Ramos (cell line): Measurements from ENCODE around the gene TMEM132C.

Experiments used
- in situ Hi-C: fragments of 300-500 bp; cut with MboI; formaldehyde crosslinking; loops from one replicate; pipeline ENCODE4 v1.14.3; 2022; ENCODE audit warnings: low sequenced_read_pairs; ENCODE audit not compliant: unreplicated experiment

Gene TMEM132C

DNA sequence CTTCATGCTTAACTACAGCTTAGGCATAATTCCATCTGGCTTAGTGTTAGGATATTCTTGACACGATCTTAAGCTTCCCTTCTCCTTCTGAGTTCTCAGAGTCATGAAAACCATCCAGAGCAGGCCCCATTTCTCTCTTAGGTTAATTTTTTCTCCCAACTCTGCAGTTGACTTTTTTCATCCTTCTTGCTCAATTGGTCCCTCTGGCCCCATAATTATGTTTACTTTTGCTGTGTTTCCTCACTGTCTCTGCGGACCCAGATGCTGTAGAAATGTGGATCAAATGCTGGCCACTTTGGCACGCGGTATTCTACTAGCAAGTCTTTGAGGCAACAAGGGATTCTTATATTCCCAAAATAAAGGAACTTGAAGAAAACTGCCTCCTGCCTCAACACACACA is 9.5 kb downstream of the TMEM132C start:
- in situ Hi-C loops = no loop called here

DNA sequence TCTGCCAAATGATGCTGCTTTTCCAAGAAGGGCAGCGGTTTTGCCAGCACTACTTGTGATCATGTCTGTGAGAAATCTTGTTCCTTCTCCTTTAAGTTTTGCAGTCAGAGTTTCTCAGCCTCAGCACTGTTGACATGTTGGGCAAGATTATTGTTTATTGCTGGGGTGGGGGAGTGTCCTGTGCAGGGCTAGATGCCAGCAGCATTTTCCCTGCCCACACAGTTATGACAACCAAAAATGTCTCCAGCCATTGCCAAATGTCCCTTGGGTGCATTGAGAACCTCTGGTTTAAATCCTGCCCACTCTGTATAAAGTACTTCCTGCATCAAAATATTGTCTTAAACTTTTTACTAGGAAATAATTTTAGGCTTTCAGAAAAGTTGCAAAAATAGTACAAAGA is 20.0 kb downstream of the TMEM132C start:
- in situ Hi-C loops = no loop called here

DNA sequence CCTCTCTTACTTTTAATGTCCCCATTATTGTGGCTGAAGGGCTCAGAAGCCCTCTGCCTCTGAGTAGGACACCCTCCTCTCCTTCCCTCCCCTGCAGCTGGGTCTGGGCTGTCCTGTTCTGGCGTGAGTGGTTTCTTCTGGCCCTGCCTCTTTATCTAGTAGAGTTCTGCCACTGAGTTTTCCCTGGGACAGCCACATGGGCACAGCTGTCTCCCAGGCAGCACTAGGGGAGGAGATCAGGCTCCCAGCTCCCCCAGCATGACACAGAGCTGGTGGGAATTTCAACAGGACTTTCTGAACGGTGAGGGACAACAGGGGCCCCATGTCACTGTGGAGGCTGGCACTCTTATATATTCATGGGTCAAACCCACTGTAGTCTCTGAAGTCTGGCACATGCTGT is 21.4 kb downstream of the TMEM132C start:
- in situ Hi-C loops = no loop called here

DNA sequence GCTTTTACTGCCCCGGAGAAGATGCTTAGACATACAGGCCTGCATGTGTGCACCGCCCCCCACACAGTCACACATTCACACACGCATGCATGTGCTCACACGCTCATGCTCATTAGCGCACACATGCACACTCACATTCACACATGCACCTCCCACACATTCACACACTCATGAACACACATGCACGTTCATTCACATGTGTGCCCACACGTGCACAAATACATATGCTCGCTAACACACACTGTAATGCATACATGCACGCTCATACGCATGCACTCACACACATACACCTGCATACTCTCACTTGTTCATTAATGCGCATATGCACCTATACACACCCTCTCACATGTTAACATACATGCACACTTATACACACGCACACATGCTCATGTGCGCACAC is 21.9 kb downstream of the TMEM132C start:
- in situ Hi-C loops = no loop called here

DNA sequence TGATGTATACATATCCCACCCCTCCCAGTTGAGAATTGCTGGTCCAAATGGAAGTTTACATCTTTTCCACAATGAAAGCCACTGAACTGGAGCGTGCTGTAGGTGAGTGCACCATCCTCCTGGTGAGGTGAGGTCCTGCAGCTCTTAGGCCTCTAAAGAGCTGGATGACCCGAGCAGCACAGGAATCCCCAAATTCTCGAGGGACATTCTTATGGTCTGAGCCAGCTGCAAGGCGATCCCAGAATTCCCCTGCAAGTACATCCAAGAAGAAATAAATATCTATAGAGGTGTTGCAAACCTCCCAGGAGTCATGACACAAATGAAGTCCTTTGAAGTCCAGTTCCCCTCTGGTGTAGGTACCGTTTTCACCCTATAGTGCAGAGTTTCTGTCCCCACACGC is 24.0 kb downstream of the TMEM132C start:
- in situ Hi-C loops = no loop called here

DNA sequence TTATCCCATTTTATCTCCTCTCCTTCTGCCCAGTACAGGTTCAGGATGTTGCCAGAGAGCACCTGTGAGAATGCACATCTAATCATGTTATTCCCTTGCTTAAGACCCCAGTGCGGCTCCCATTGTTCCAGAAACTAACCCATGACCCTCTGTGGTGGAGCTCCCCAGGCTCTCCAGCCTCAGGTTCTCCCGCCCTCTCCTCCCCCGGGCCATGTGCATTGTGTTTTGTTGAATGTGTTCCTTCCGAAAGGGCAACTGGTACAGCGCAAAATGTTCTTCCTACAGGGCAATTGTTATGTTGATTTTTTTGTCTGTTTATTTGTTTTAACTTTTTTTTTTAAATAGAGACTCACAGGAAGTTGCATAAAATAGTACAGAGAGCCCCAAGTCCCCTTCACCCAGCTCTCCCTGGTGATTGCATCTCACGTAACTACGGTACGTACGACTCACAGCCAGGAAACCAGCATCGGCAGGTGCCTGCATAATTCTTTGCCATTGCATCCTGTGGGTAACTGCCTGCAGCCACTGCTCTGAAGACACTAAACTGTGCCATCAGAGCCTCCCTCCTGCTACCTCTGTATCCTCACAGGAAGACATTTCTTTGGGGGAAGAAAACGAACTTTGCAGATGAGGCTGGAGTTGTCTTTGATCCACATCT is 31.2 kb downstream of the TMEM132C start:
- in situ Hi-C loops = no loop called here

DNA sequence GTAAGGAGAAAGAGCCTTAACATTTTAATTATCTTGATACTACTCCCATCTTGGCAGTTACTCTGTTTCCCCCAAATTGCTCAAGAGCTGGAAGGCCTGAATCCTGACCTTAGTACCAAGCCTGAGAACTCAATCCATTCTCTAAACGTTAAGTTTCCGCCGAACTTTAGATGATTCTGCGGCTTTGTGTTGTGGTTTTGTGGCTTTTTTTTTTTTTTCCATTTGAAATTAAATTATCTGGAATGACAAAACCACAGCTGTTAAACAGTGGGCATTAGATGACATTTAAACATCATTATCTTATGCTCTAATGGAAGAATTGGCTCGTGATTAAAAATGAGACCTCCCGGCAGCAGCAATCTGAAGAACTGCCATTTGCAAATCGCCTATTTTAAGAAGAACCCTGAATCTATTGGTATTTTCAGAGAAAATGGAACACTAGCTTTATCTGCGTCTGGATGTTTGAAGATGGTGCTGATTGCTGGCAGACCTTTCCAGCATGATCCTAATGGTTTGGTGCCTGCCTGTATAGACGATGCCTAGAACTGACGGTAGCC is 38.4 kb downstream of the TMEM132C start:
- in situ Hi-C loops = no loop called here

DNA sequence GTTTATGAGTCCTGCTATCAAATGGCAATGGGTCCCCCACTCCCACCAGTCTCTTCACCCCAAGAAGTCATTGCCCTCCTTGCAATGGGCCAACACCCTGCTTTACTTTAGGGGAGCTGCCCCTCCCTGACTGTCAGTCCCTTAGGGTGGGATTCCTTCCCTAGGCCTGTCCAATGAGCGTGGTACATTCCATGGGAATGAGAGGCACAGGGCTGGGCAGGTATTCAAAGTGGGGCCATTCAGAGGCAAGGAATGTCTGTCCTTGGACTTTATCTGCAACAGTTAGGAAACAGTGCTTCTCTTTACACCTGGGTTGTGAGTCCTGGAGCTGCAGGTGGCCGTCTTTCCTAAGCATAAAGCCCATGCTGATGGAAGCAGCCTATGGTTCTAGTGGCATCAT is 40.8 kb downstream of the TMEM132C start:
- in situ Hi-C loops = no loop called here

DNA sequence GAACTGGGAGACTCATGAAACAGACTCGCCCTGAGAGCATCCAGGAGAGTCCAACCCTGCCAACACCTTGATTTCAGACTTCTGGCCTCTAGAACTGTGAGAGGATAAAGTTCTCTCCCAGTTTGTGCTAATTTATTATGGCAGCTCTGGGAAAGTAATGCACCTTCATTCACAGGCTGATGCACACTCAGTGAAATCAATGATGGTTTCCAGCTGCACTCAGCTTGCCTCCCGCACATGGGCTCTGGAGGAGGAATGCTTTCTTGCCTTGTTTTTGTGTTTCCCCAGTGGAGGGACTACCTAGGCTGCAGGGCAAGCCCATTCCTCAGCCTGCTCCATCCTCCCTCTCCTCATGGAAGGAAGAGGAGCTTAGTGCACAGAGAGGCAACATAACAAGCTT is 45.7 kb downstream of the TMEM132C start:
- in situ Hi-C loops = no loop called here

DNA sequence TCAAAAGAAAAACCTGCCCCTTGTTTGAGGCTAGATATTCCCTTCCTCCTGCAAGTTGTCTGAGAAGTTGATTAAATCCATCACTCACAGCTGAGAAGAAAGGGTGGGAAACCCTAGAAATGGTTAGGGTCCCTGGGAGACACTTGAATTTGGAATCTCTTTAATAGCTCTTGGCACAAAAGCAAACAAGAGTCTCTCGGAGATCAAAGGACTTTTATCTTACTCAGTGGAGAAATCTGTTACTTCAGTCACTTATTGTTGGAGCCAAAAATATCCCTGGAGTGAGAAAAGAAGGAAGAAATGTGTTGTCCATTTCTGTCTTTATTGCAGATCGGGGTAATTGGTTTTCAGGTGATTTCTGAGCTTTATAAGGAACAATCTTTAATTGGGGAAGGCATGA is 47.0 kb downstream of the TMEM132C start:
- in situ Hi-C loops = no loop called here

DNA sequence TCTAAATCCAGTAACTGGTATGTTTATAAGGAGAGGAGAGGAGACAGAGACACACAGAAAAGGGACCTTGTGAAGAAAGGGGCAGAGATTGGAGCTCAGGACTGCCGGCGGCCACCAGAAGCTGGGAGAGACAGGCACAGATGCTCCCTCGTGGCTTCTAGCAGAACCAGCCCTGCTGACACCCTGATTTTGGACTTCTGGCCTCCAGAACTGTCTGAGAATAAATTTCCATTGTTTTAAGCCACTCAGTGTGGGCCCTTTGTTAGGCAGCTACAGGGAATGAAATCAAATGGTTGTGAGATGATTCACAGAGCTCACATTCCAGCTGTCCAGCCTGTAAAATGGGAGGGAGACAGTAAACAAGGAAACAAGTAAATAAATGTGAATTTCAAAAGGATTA is 47.6 kb downstream of the TMEM132C start:
- in situ Hi-C loops = no loop called here

DNA sequence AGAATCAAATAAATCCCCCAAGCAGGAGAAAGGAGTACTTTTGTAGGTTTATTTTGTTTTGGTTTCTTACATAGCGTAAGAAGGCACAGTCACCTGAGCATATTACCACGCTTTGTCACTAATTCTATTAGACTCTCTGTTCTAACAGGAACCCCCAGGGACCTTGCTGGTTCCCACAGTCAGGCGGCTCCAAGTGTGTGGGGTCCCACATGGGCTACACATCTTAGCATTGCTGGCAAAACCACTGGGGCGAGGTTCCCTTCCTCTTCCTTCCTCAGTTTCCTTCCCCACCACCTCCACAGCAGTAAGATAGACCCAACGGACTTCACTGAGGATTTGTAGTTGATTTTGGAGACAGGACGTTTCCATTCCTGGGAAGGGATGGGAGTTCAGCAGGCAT is 49.1 kb downstream of the TMEM132C start:
- in situ Hi-C loops = no loop called here

DNA sequence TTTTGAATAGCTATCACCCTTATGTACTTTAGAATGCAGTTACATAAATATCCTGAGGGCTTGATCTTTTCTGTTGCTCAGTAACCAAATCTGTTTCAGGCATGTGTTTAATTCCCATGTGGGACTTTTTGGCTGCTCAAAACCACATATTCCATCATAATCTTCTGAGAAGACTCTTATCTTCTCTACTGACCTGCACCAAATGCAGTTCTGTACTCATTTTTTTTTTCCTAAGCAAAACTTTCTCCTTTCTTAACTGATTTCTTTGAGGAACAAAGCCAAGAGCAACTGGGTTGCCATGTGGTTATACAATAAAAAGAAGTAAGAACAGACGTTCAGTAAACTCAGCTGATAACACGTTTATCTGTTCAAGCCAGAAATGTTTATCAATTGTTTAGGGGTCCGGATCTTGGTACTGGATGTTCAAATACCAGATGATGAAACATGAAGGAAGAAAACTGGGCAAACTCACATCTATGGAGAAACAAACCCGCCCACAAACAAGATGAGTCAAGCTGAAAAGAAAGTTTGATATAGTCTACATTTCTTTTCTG is 50.1 kb downstream of the TMEM132C start:
- in situ Hi-C loops = no loop called here

DNA sequence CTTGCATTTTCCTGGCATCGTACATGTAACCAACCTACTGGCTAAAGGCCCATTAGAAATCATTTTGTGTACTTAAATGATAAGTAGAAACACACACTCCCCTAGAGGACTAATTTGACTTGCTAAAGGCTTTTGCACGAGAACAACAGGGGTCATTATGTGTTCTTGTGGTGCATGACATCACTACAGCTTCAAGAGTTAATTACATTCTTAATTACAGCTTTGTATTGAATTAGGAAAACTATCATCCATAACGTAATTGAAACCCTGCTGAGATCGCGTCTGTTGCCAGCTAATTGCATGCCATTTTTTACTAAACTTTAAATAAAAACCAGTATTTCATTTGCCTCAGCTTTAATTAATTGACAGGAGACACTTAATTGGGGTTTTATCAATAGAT is 51.4 kb downstream of the TMEM132C start:
- in situ Hi-C loops = no loop called here

DNA sequence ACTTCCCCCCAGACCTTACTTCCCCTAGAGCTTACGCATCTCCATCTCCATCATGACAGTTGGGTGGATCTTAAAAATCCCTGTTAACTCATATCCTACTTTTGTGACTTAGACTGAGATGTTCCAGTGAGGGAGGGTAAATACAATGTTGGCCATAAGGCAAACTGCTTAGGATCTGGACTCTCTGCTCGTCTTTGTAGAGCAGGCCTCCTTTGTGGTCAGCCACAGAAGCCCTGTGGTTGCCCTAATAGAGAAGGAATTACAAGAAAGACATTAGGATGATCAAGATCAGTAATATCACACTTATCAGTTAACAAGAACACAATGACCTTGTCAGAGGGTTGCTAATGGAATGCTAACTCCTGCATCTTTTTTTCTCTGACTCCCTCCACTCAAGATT is 52.0 kb downstream of the TMEM132C start:
- in situ Hi-C loops = no loop called here

DNA sequence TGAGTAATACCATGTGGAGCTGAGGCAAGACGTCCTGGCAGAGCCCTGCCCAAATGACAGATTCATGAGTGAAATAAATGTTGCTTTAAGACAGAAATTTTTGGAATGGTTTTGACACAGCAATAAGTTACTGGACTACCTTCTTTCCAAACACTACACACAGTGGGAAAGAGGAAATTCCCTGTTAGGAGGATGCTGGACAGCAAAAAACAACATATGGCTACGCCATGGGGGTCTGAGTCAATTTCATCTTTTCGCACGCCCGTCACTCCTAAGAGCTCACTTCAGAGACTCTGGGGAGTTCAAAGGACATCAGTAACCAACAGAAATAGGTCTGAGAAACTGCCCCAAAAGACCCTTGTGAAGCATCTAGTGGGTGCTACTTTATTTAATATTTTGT is 55.4 kb downstream of the TMEM132C start:
- in situ Hi-C loops = no loop called here

DNA sequence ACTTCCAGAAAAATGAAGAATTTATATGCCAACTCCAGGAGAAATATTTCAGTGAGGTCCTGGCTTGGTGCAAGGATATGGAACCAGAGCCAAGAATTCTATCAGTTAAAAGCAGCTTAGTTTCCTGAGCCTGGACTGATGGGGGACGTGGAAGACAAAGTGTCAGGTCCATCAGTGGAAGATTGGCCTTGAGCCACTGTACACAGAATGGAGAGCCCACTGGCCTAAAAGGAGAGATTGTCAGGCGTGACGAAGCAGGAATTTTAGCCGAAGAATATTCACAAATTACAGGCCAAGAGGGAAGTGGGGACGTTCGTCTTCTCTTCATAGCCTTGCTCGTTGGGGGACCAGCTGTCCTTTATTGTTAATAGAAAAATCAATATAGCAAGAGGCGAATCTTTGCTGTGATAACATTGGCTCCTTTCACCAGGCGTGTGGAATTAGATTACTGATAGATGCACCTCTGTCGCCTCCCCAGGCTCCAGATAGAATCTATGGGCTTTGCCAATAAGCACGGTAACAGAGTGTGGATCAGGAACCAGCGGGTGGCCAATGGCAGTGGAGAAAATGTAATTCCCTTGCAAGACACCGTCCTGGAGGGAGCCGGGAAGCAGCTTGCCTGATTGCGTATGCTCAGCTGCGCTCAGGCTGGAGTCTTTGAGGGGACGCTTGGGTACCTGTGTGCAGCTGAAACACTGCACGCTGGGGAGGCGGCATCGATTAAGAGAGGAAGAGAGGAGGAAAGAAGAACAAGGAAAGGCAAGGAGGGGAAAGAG is 56.4 kb downstream of the TMEM132C start:
- in situ Hi-C loops = no loop called here

DNA sequence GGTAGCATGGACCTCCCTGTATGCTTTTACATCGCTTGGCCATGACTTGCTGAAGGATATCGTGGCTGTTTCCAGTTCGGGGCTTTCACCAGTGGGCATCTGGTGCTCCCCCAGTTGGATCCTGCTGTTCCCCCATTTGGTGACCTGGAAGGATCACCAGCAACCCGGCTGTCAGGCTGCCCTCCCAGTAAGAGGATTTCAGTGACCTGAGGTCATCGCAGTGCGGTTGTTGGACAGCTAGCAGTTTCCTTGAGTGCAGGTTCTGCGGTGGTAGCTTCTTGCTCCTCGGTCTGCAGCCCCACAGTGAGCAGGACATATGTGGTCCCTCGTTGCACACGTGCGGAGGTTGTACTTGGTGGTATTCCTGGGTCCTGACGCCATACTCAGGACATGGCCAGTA is 58.7 kb downstream of the TMEM132C start:
- in situ Hi-C loops = no loop called here

DNA sequence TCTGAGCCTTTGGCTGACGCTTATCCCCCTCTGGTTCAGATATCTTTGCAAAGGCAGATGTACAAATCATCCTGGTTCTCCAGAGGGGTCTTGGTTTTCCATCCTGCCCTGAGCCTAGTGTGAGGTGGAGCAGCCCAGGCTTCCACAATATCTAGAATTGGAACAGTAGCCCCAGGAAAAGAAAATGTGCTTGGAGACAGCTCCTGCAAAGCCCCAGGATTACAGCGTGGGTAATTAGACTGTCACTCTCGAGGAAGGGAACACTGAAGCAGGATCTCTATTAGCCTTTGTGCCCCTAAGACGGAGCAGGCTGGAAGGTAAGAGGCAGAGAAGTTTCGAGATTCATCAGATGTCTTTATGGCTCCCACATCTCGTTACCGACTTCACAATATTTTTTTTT is 59.4 kb downstream of the TMEM132C start:
- in situ Hi-C loops = no loop called here

DNA sequence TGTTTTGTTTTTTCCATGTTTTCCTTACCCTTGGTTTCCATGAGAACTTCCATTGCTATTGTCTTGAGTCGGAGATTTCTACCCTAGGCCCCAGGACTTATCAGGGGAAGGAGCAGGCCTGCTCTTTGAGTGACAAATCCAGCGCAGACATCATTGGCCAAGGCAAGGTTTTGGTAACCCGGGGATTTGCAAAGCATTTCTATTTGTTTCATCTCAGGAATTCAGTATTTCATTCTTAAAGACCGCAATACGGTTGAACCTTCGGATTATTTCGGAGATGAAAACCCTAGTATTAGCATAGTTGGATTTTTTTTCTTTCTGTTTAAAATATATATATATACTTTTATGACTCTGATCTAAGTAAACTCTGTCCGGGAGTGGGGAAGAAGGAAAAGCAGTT is 62.0 kb downstream of the TMEM132C start:
- in situ Hi-C loops = no loop called here

DNA sequence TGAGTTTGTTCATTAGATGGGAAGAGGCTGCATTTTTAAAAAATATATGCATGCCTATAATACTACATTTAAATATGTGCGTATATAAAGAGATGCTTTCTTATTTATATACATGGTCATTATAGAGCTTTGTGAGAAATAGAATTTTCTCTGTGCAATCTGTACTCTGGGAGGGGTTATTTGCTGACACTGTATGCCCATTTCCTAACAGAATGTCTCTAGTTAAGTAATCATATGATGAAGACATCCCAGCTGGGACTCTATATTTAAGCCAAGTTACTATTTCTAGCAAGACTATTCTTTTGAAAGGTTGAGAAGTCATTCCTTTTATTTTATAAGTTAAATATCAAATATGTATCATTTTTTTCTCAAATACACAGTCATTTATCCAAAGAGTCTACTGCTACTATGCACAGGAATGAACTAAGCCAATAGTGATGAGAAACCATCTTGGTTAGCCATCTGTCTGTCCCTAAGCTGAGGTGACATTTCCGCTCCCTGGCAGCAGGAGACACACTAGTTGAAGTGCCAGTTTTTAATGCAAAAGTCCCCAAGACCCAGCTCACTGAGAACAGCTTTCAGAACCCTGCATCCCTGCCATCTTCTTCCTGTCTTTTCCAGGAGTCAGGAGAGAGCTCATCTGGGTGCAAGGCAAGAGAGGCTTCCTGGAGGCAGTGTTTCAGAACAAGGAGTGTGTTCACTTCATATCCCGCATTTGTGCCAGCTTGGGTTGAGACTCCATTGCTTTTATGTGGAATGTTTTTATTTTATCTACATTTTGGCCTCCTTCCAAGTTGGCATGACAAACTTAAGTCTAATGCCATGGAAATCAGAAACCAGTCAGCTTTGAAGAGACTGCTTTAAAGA is 69.5 kb downstream of the TMEM132C start:
- in situ Hi-C loops = no loop called here
